ENCODE data around the gene GORASP1.
"Not testable (repeated sequence)": the region's sequence is repeated elsewhere in the genome, so short reads cannot be mapped to it uniquely, and the experiment has no call there.

Gene GORASP1

DNA sequence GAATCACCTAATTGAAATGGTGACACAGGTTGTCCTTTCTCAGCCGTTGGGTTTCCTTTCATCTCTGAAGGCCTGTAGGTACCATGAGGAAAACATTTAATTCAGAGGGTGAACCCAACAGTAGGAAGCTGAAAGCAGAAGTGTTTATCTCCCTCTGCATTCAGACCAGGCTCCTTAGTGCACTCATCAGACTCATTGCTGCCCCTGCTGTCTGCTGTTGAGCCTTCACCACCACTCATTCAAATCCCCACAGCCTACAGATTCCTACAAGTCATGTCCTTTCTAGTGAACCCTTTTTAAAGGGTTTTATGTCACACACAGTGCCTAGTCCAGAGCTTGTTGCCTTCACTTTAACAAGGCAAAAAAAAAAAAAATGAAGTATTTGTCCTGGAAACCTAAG, 42.2 kb downstream of the GORASP1 start:
- peak; percentile 77 for DNase-seq (ENCODE audit: low read depth, low spot score)

GRCh38 chr3:39064646-39065045, 42.8 kb downstream of the GORASP1 start:
- DNase-seq (ENCODE audit: low read depth, low spot score), result peak; percentile 87

DNA sequence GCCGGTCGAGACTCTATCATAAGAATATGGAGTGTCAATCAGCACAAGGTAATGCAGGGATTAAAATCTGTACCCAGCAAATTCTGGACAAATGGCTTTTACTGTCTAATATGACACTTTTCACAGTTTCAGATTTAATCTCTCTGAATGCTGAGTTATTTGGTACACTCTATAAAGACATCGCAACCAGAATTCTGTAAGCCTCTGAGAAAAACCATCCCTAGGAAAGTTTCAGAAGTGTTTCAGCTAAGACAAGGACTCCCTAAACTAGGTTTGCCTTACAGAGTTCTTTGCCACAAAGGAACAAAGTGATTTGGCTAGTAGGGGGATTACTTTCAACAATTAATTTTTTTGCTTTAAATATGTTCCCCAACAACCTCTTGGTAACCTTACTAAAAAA, 44.3 kb downstream of the GORASP1 start:
- DNase-seq (ENCODE audit: low read depth, low spot score), result no peak

GRCh38 chr3:39062180-39062579, 45.2 kb downstream of the GORASP1 start:
- peak; percentile 3 for DNase-seq (ENCODE audit: low read depth, low spot score)

- DNase-seq (ENCODE audit: low read depth, low spot score), result not testable (repeated sequence)
Measured at GRCh38 chr3:39061228-39061627, 46.2 kb downstream of the GORASP1 start.

- DNase-seq (ENCODE audit: low read depth, low spot score), result no peak
Measured at GRCh38 chr3:39056151-39056550, 51.3 kb downstream of the GORASP1 start.

GRCh38 chr3:39053696-39054095, 53.7 kb downstream of the GORASP1 start:
- no peak for DNase-seq (ENCODE audit: low read depth, low spot score)

DNA sequence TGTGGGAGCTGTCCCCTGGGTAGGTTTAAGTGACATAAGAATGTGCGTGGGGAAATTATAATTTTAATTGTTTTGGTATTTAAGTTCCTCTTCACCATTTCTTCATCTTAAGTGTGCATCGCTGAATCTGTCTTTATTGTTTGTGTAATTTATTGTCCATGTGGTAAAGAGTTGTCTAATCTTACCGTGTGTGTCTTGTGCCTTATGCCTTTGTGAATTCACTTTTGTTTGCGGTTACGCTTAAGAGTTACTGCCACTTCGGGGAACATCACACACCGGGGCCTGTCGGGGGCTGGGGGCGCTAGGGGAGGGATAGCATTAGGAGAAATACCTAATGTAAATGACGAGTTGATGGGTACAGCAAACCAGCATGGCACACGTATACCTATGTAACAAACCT, 54.8 kb downstream of the GORASP1 start:
- DNase-seq (ENCODE audit: low read depth, low spot score), result no peak

GRCh38 chr3:39051649-39052561, 55.5 kb downstream of the GORASP1 start, which contains the start of the genes SCN11A and WDR48:
TSS of gene SCN11A (minus strand) at chr3:39051944. CDS start at chr3:38950362, 101,582 bp downstream.
TSS of gene WDR48 (plus strand) at chr3:39052016. CDS start at chr3:39052026, 10 bp downstream.
- peak; percentile 96 for DNase-seq (ENCODE audit: low read depth, low spot score)

GRCh38 chr3:39050029-39050428, 57.4 kb downstream of the GORASP1 start:
- no peak for DNase-seq (ENCODE audit: low read depth, low spot score)

All from astrocyte of the hippocampus (primary cell).